Vagina (tissue), 2 donors: ENCODE data around the gene EFNA1. TPM values are rescaled to one million over a fixed set of nuclear protein-coding genes. Genes with fewer than 3 reads are reported as not detected.

Experiments
- DNase-seq, 2 donors: peaks; one replicate each; pipeline ENCODE4 v3.0.0-alpha.2; 2017; ENCODE audit errors: extremely low spot score in 2 of 2
- H3K27ac ChIP-seq: fragments of 200-600 bp; sonication (generic); one replicate; pipeline ENCODE4 v1.5.1; 2019
- H3K27me3 ChIP-seq: fragments of 200-600 bp; sonication (generic); one replicate; pipeline ENCODE4 v1.5.1; 2019
- H3K36me3 ChIP-seq, 2 donors: fragments of 200-600 bp; sonication (generic); one replicate each; pipeline ENCODE4 v1.5.1; 2017 to 2019
- H3K4me1 ChIP-seq: fragments of 200-600 bp; sonication (generic); one replicate; pipeline ENCODE4 v1.5.1; 2019
- H3K4me3 ChIP-seq, 2 donors: fragments of 200-600 bp; sonication (generic); 1 replicate in 1 of 2; 2 replicates in 1 of 2; pipeline ENCODE4 v1.5.1; 2016 to 2019
- H3K9me3 ChIP-seq: fragments of 200-600 bp; sonication (generic); one replicate; pipeline ENCODE4 v1.5.1; 2019
- CTCF ChIP-seq, 3 experiments: fragments of 450-650 bp in 2 of 3; fragments of 200-600 bp in 1 of 3; sonication (generic) in 1 of 3; IDR thresholded peaks; one replicate each; pipeline ENCODE4 v1.5.1; 2017 to 2019; ENCODE audit warnings: antibody characterized with exemption in 3 of 3, mild to moderate bottlenecking in 2 of 3, moderate library complexity in 2 of 3
- POLR2A ChIP-seq, 2 donors: fragments of 450-650 bp; IDR thresholded peaks; one replicate each; pipeline ENCODE4 v1.6.1; 2017; ENCODE audit warnings: antibody characterized with exemption in 2 of 2, mild to moderate bottlenecking in 2 of 2, moderate library complexity in 2 of 2
- POLR2AphosphoS5 ChIP-seq, 2 donors: sonication (generic); formaldehyde crosslinking; IDR thresholded peaks; one replicate each; pipeline ENCODE4 v1.9.0; 2017; ENCODE audit warnings: antibody characterized with exemption in 2 of 2, mild to moderate bottlenecking in 2 of 2, low read depth in 1 of 2; ENCODE audit not compliant: insufficient read depth in 1 of 2
- intact Hi-C: fragments of 100-400 bp; cut with DNase I; formaldehyde crosslinking; loops from one replicate; pipeline ENCODE4 v1.15.1; 2023
- total RNA-seq: library from RNA; depleted of rRNA; stranded (reverse); fragments of >200 nt; gene quantifications from one replicate; pipeline ENCODE4 v1.2.3, GENCODE V29; 2016

Gene EFNA1
- total RNA-seq, 1 donor from 2014 or later, result 57.9 TPM

GRCh38 chr1:155104605-155105534, 22.8 kb upstream of the EFNA1 start:
- no peak for DNase-seq
- no peaks in the 10 kb centered on the region for H3K36me3 ChIP-seq
- H3K27me3 ChIP-seq, result no peaks in the 10 kb centered on the region
- no peak for TF ChIP-seq CTCF (IDR thresholded peaks at IDR 0.05)
- TF ChIP-seq POLR2AphosphoS5 (IDR thresholded peaks at IDR 0.05; ENCODE audit: insufficient read depth in 1 of 2, low read depth in 1 of 2), result no peak
- no peak for TF ChIP-seq POLR2A (IDR thresholded peaks at IDR 0.05)
- no peak overlapping the region for H3K4me3 ChIP-seq
- no peaks in the 10 kb centered on the region for H3K4me1 ChIP-seq
- intact Hi-C loops, result no loop called here
- no peaks in the 10 kb centered on the region for H3K9me3 ChIP-seq
- no peak overlapping the region for H3K27ac ChIP-seq

GRCh38 chr1:155105604-155106011, 22.1 kb upstream of the EFNA1 start:
- Histone ChIP-seq H3K4me3 (no peak overlapping the region), H3K9me3 (no peaks in the 10 kb centered on the region), H3K4me1 (no peaks in the 10 kb centered on the region), H3K27me3 (no peaks in the 10 kb centered on the region), H3K27ac (no peak overlapping the region), H3K36me3 (no peaks in the 10 kb centered on the region)
- intact Hi-C loops, result no loop called here
- TF ChIP-seq POLR2AphosphoS5 (IDR thresholded peaks at IDR 0.05; ENCODE audit: insufficient read depth in 1 of 2, low read depth in 1 of 2) (no peak), CTCF (IDR thresholded peaks at IDR 0.05) (no peak), POLR2A (IDR thresholded peaks at IDR 0.05) (no peak)
- no peak for DNase-seq

GRCh38 chr1:155106862-155107261, 20.8 kb upstream of the EFNA1 start:
- intact Hi-C loops, result no loop called here
- H3K4me1 ChIP-seq, result no peaks in the 10 kb centered on the region
- TF ChIP-seq POLR2AphosphoS5 (IDR thresholded peaks at IDR 0.05; ENCODE audit: insufficient read depth in 1 of 2, low read depth in 1 of 2), result no peak
- TF ChIP-seq CTCF (IDR thresholded peaks at IDR 0.05), result no peak
- TF ChIP-seq POLR2A (IDR thresholded peaks at IDR 0.05), result no peak

GRCh38 chr1:155107309-155108264, 20.1 kb upstream of the EFNA1 start:
- Histone ChIP-seq H3K36me3 (no peaks in the 10 kb centered on the region), H3K27me3 (no peaks in the 10 kb centered on the region), H3K27ac (no peak overlapping the region), H3K4me3 (no peak overlapping the region), H3K4me1 (no peaks in the 10 kb centered on the region), H3K9me3 (no peaks in the 10 kb centered on the region)
- DNase-seq, result no peak
- intact Hi-C loops, result no loop called here
- no peak for TF ChIP-seq POLR2A (IDR thresholded peaks at IDR 0.05)
- TF ChIP-seq POLR2AphosphoS5 (IDR thresholded peaks at IDR 0.05; ENCODE audit: insufficient read depth in 1 of 2, low read depth in 1 of 2), result no peak
- TF ChIP-seq CTCF (IDR thresholded peaks at IDR 0.05), result no peak

More at GRCh38 chr1:155106862-155107261, 20.8 kb upstream of the EFNA1 start:
- no peaks in the 10 kb centered on the region for H3K36me3 ChIP-seq
- H3K27me3 ChIP-seq, result no peaks in the 10 kb centered on the region
- no peak for DNase-seq
- no peak overlapping the region for H3K4me3 ChIP-seq
- H3K9me3 ChIP-seq, result no peaks in the 10 kb centered on the region
- no peak overlapping the region for H3K27ac ChIP-seq
